Activated CD4-positive, alpha-beta T cell treated with anti-CD3 and anti-CD28 coated beads for 24 hours (primary cell): ENCODE data around the gene PRDM10.
"Not testable (repeated sequence)": the region's sequence is repeated elsewhere in the genome, so short reads cannot be mapped to it uniquely, and the experiment has no call there.

Source experiments
- DNase-seq, 2 donors: peaks; one replicate each; pipeline ENCODE4 v3.0.0-alpha.2; 2020; ENCODE audit warnings: low read depth in 2 of 2

The PRDM10 gene

GRCh38 chr11:130002352-130002845 lies at the start of gene PRDM10:
PRDM10 (minus strand) TSS chr11:130002835; CDS start chr11:129960964, 41,871 bp downstream.
- DNase-seq: peak; percentile 82 to 84

DNA sequence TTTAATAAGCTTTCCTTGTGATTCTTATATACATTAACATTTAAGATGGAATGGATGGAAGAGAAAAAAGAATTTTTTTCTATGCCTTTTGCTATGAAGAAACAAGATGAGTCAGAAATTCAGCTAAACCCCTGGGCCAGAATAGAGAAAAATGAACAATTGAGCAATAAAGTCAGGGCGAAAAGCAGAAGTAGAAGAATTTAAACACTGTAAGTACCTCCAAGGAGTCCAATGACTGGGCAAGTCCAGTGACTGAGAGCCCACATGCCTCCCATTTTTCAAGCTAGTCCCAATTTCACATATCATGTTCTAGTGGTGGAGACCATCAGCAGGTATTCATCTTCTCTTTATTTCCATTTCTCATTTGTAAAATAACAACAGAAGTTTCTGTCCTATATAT lies 48.4 kb upstream of the PRDM10 start:
- DNase-seq: no peak

DNA sequence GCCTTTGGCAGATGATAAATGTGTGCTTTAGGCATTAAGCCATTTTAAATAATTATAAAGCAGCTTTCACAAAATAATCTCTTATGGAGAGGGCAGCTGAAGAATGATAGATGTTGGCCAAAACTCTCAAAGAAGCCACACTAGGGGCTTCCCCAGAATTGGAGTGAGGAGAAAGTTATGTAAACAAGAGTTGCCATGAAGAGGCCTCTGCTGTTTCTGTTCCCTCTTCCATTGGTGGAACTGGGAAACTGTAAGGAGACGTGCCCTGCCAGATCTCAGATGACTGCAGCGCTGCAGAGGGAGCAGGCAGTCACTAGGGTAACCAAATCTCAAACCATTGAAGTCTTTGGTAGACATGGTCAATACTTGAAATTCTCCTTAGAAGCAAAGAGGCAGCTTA lies 47.6 kb upstream of the PRDM10 start:
- no peak for DNase-seq

- DNase-seq: no peak
Measured at GRCh38 chr11:130049328-130049771, 46.7 kb upstream of the PRDM10 start.

DNA sequence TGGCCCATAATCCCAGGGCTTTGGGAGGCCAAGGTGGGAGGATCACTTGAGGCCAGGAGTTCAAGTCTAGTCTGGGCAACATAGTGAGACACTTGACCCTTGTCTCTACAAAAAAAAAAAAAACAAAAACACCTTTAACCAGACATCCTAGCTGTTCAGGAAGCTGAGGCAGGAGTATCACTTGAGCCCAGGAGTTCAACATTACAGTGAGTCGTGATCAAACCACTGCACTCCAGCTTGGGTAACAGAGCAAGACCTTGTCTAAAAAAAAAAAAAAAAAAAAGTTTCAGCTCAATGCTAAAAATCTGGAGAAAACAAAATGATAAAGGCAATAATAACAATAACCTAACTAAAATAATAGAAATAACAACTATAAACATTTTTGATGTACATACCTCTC lies 44.5 kb upstream of the PRDM10 start:
- no peak for DNase-seq

DNA sequence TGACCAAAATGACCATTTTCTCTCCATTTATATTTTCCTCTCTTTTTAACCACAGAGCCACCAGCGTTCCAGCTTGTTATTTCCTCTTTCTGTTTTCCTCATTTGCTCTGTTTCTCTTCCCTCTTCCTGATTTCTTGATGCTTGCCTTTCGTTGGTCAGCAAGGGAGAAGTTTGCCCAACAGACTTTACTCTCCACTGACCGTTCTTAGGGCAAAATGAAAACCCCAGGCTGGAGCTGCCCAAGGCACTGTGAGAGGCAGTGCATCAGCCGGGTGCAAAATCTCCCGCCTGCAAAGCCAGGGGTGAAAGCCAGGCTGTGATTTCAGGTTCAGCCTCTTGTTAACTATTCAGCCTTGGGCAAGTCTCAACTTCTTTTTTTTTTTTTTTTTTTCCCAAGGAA lies 40.9 kb upstream of the PRDM10 start:
- no peak for DNase-seq

DNA sequence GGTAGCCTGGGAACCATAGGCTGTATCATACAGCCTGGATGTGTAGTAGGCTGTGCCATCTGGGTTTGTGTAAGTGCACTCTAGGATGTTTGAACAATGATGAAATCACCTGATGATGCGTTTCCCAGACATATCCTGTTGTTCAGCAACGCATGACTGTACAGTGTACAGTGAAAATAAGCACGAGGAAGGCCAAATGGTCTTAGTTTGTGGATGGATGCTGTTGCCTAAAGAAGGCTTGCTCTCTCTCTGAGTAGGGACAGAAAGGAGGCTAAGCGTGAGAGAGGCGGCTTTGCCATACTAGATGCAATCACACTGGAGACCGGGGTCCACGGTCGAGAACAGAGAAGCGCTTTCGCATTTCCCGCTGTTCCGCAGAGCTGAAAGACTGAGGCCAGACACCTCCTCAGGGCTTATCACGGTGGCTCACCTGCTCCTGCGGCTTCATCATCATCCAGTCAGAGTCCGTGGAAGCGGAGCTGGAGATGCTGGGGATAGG lies 39.5 kb upstream of the PRDM10 start:
- DNase-seq: no peak

GRCh38 chr11:130040281-130040940 lies 37.8 kb upstream of the PRDM10 start:
- no peak for DNase-seq

DNA sequence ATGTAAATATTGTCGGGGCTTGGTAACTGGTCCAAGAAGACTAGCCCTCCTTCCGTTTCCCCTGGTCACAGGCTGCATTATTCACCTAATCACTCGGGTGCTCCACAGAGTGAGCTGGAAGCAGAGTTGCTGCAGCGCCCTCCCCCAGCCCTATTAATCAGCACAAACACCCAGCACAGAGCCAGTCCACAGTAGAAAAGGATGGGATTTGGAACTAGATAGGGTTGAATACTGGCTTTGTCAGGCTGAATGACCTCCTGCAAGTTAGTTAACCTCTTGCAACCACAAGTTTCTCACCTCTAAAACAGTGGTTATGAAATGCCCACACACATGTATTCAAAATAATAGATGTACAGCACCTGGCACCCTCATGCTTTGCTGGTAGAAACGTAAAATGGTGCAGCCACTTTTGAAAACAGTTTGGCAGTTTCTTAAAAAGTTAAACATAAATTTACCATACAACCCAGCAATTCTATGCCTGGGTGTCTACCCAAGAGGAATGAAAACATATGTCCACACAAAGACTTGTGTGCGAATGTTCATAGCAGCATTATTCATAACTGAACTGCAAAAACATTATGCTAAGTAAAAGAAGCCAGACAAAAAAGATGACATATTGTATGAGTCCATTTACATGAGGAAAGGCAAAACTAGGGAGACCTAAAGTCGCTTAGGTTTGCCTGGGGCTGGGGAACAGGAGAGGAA lies 35.4 kb upstream of the PRDM10 start:
- no peak for DNase-seq

GRCh38 chr11:130037058-130037457 lies 34.4 kb upstream of the PRDM10 start:
- no peak for DNase-seq

GRCh38 chr11:130034236-130034635 lies 31.6 kb upstream of the PRDM10 start:
- DNase-seq: no peak

GRCh38 chr11:130032931-130033330 lies 30.3 kb upstream of the PRDM10 start:
- no peak for DNase-seq

DNA sequence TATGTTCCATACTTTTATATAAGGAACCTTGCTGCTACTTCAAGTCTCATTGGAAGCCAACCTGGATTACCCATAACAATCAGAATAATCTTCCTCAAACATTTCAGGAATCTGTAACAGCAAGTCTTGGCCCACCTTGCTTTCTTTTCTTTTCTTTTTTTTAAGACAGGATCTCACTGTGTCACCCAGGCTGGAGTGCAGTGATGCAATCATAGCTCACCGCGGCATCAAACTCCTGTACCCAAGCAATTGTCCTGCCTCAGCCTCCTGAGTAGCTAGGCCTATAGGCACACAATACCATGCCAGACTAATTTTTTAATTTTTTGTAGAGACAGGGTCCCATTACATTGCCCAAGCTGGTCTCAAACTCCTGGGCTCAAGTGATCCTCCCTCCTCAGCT lies 29.3 kb upstream of the PRDM10 start:
- no peak for DNase-seq

- DNase-seq: no peak
Measured at GRCh38 chr11:130031056-130031455, 28.4 kb upstream of the PRDM10 start.

- no peak for DNase-seq
Measured at GRCh38 chr11:130029137-130029536, 26.5 kb upstream of the PRDM10 start.

DNA sequence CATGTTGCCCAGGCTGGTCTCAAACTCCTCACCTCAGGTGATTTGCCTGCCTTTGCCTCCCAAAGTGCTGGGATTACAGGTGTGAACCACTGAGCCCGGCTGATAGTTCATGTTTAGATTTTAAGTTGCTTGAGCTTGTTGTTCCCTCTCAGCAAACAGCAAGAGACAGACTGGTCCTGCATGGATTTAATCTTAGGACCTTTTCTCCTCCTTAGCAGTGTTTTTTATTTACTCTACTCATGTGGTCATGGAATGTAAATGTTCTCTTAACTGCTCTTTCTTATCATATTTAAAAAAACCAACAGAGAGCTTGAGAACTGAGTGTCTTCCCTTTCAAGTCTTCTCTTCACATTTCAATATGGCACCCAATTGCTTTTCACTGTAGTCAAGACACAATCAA lies 22.7 kb upstream of the PRDM10 start:
- DNase-seq: no peak

GRCh38 chr11:130024361-130024760 lies 21.7 kb upstream of the PRDM10 start:
- no peak for DNase-seq

- no peak for DNase-seq
Measured at GRCh38 chr11:130023204-130023603, 20.6 kb upstream of the PRDM10 start.

- DNase-seq: no peak
Measured at GRCh38 chr11:130022799-130023198, 20.2 kb upstream of the PRDM10 start.

DNA sequence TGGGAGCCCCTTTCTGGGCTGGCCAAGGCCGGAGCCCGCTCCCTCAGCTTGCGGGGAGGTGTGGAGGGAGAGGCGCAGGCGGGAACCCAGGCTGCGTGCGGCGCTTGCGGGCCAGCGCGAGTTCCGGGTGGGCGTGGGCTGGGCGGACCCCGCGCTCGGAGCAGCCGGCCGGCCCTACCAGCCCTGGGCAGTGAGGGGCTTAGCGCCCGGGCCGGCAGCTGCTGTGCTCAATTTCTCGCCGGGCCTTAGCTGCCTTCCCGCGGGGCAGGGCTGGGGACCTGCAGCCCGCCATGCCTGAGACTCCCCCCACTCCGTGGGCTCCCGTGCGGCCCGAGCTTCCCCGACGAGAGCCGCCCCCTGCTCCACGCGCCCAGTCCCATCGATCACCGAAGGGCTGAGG lies 19.0 kb upstream of the PRDM10 start:
- not testable (repeated sequence) for DNase-seq

DNA sequence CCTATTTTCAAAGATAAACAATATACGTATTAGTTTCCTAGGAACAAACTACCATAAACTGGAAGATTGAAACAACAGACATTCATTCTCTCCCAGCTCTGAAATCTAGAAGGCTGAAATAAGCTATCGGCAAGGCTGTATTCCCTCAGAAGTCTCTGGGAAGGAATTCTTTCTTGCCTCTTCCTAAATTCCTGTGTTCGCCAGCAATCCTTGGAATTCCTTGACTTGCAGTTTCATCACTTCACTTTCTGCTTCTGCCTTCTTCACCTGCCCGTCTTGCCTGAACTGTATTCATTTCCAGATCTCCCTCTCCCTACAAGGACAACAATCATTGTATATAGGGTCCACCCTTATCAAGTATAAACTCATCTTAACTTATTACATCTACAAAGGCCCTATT lies 17.7 kb upstream of the PRDM10 start:
- no peak for DNase-seq

- DNase-seq: not testable (repeated sequence)
Measured at GRCh38 chr11:130015846-130016245, 13.2 kb upstream of the PRDM10 start.

GRCh38 chr11:130008326-130008725 lies 5.7 kb upstream of the PRDM10 start:
- no peak for DNase-seq
